IgD-negative memory B cell (primary cell): Measurements from ENCODE around the gene TPM4. TPM values are rescaled to one million over a fixed set of nuclear protein-coding genes. Genes with fewer than 3 reads are reported as not detected.

Experiments used
- H3K27ac Mint-ChIP-seq, 3 donors: one replicate each; pipeline ENCODE4 v1.8.0; 2020 to 2022; ENCODE audit warnings: mild to moderate bottlenecking in 3 of 3, mixed read lengths in 3 of 3, moderate library complexity in 1 of 3
- H3K27me3 Mint-ChIP-seq: one replicate; pipeline ENCODE4 v1.8.0; 2021; ENCODE audit warnings: mixed read lengths
- H3K36me3 Mint-ChIP-seq: one replicate; pipeline ENCODE4 v1.8.0; 2020; ENCODE audit warnings: mild to moderate bottlenecking, mixed read lengths
- H3K4me1 Mint-ChIP-seq, 3 donors: one replicate each; pipeline ENCODE4 v1.8.0; 2020 to 2022; ENCODE audit warnings: mixed read lengths in 3 of 3, mild to moderate bottlenecking in 1 of 3
- H3K4me3 Mint-ChIP-seq, 4 donors: one replicate each; pipeline ENCODE4 v1.8.0; 2020 to 2022; ENCODE audit warnings: mild to moderate bottlenecking in 4 of 4, mixed read lengths in 4 of 4, moderate library complexity in 3 of 4
- H3K9me3 Mint-ChIP-seq, 3 donors: one replicate each; pipeline ENCODE4 v1.8.0; 2020 to 2021; ENCODE audit warnings: mixed read lengths in 3 of 3, mild to moderate bottlenecking in 1 of 3
- polyA plus RNA-seq: library from polyadenylated mRNA; unstranded; fragments of 300-500 nt; fragmentation: Illumina TruSeq; gene quantifications from one replicate; pipeline ENCODE4 v1.2.3, GENCODE V29; 2021

Gene TPM4
- polyA plus RNA-seq, 1 donor from 2014 or later = 88.1 TPM

DNA sequence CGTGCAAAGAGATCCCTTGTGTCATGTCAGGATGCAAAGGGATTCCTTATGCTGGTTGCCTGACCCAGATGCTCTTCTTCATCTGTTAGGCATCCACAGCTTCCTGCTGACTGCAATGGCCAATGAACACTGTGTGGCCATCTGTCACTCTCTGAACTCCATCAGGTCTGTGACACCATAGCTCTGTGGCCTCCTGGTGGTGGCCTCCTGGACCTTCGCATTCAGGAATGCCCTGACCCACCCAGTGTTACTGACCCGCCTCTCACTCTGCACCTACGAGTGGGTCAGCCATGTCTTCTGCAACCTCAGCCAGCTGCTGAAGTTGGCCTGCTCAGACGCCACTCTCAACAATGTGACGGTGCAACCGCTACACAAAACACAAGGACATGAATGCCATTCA lies 23.9 kb upstream of the TPM4 start:
- peaks cover 0 to 2% (median 1%) of the 10 kb centered on the region in 3 donors for H3K4me1 Mint-ChIP-seq
- H3K27ac Mint-ChIP-seq = no peak overlapping the region
- no peak overlapping the region for H3K4me3 Mint-ChIP-seq
- no peaks in the 10 kb centered on the region for H3K36me3 Mint-ChIP-seq
- H3K9me3 Mint-ChIP-seq = peaks cover 4 to 8% (median 5%) of the 10 kb centered on the region in 3 donors
- H3K27me3 Mint-ChIP-seq = peaks cover 2% of the 10 kb centered on the region

DNA sequence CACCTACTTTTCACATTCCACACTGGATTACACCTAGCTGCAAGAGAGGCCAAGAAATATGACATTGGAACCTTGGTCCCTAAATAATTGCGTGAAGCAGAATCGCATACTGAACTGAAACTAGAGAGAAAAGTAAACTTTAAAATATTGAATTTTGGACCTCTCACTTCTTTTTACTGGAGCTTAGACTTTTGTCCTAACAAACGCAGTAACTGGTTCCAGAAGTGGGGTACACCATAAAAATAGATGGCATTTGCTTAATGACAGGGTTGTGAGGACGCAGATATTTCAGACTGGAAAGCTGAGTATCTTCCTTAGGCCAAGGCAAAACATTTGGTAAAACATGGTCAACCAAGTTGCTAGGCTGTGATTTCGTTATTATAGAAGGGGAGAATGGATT lies 19.2 kb upstream of the TPM4 start:
- H3K27me3 Mint-ChIP-seq = peaks cover 2% of the 10 kb centered on the region
- peaks cover 1% of the 10 kb centered on the region for H3K36me3 Mint-ChIP-seq
- peaks cover 0 to 2% (median 0%) of the 10 kb centered on the region in 3 donors for H3K4me1 Mint-ChIP-seq
- H3K9me3 Mint-ChIP-seq = peaks cover 4 to 8% (median 5%) of the 10 kb centered on the region in 3 donors
- no peak overlapping the region for H3K27ac Mint-ChIP-seq
- H3K4me3 Mint-ChIP-seq = no peak overlapping the region

- H3K27ac Mint-ChIP-seq = no peak overlapping the region
- peaks cover 4 to 7% (median 6%) of the 10 kb centered on the region in 3 donors for H3K4me1 Mint-ChIP-seq
- H3K4me3 Mint-ChIP-seq = no peak overlapping the region
- H3K27me3 Mint-ChIP-seq = peaks cover 2% of the 10 kb centered on the region
- H3K9me3 Mint-ChIP-seq = peaks cover 4 to 8% (median 5%) of the 10 kb centered on the region in 3 donors
- peaks cover 1% of the 10 kb centered on the region for H3K36me3 Mint-ChIP-seq
Observed at GRCh38 chr19:16060294-16060693, 16.0 kb upstream of the TPM4 start.

- peaks cover 7 to 12% (median 11%) of the 10 kb centered on the region in 3 donors for H3K4me1 Mint-ChIP-seq
- H3K27ac Mint-ChIP-seq = no peak overlapping the region
Observed at GRCh38 chr19:16061943-16062342, 14.4 kb upstream of the TPM4 start.

GRCh38 chr19:16062789-16063188 lies 13.5 kb upstream of the TPM4 start:
- peak overlapping the region in 2 of 3 donors; percentile 9 to 73 for H3K27ac Mint-ChIP-seq

More at GRCh38 chr19:16061943-16062342, 14.4 kb upstream of the TPM4 start:
- Mint-ChIP-seq H3K36me3 (peaks cover 1% of the 10 kb centered on the region), H3K4me3 (no peak overlapping the region), H3K9me3 (no peaks in the 10 kb centered on the region), H3K27me3 (no peaks in the 10 kb centered on the region)

GRCh38 chr19:16064209-16064889 lies 11.9 kb upstream of the TPM4 start:
- no peaks in the 10 kb centered on the region for H3K9me3 Mint-ChIP-seq
- H3K36me3 Mint-ChIP-seq = no peaks in the 10 kb centered on the region
- H3K4me1 Mint-ChIP-seq = peaks cover 7 to 12% (median 11%) of the 10 kb centered on the region in 3 donors
- no peaks in the 10 kb centered on the region for H3K27me3 Mint-ChIP-seq
- H3K27ac Mint-ChIP-seq = no peak overlapping the region
- no peak overlapping the region for H3K4me3 Mint-ChIP-seq

More at GRCh38 chr19:16062789-16063188, 13.5 kb upstream of the TPM4 start:
- Mint-ChIP-seq H3K36me3 (peaks cover 1% of the 10 kb centered on the region), H3K27me3 (no peaks in the 10 kb centered on the region), H3K4me3 (no peak overlapping the region), H3K9me3 (no peaks in the 10 kb centered on the region), H3K4me1 (peaks cover 7 to 12% (median 11%) of the 10 kb centered on the region in 3 donors)

- Mint-ChIP-seq H3K27me3 (no peaks in the 10 kb centered on the region), H3K27ac (peak overlapping the region in 2 of 3 donors; percentile 19 to 60), H3K4me1 (peaks cover 12 to 19% (median 17%) of the 10 kb centered on the region in 3 donors), H3K36me3 (no peaks in the 10 kb centered on the region), H3K9me3 (no peaks in the 10 kb centered on the region), H3K4me3 (peak overlapping the region in 1 of 4 donors; percentile 4)
Observed at GRCh38 chr19:16066611-16067104, 9.6 kb upstream of the TPM4 start.

- Mint-ChIP-seq H3K27me3 (no peaks in the 10 kb centered on the region), H3K9me3 (no peaks in the 10 kb centered on the region)
Observed at GRCh38 chr19:16067205-16067938, 8.9 kb upstream of the TPM4 start.

GRCh38 chr19:16068696-16069259 lies 7.5 kb upstream of the TPM4 start:
- no peak overlapping the region for H3K4me3 Mint-ChIP-seq
- no peaks in the 10 kb centered on the region for H3K9me3 Mint-ChIP-seq
- H3K27me3 Mint-ChIP-seq = no peaks in the 10 kb centered on the region
- H3K36me3 Mint-ChIP-seq = no peaks in the 10 kb centered on the region
- H3K4me1 Mint-ChIP-seq = peaks cover 8 to 14% (median 13%) of the 10 kb centered on the region in 3 donors
- no peak overlapping the region for H3K27ac Mint-ChIP-seq

More at GRCh38 chr19:16067205-16067938, 8.9 kb upstream of the TPM4 start:
- peaks cover 12 to 19% (median 18%) of the 10 kb centered on the region in 3 donors for H3K4me1 Mint-ChIP-seq
- H3K27ac Mint-ChIP-seq = no peak overlapping the region
- no peak overlapping the region for H3K4me3 Mint-ChIP-seq
- no peaks in the 10 kb centered on the region for H3K36me3 Mint-ChIP-seq

DNA sequence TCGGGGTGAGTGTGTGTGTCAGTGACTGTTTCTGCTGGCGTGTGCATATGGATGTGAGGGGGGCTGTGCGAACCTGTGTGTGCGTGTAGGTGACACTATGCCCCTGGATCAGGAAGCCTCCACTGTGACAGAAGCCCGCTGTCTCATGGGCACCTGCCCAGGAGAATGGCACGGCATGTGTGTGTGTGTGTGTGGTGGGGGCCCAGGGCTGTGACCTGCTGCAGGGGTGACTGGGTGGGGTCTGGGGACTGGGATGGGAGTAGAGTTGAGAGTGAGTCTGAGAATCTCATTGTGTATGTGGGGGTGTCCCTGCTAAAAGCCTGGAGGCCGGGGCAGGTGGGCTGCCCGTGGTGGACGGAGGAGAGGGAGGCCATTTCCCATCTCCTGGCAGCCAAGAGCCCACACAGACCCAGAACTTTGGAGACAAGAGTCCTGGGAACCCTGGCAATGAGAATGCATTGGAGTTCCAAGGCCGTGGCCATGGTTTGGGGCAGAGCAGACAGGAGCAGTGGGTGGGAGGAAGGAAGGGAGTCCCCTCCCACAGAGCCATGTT lies 6.4 kb upstream of the TPM4 start:
- Mint-ChIP-seq H3K4me3 (peak overlapping the region in 3 of 4 donors; percentile 59 to 88 (median 75)), H3K27ac (no peak overlapping the region), H3K36me3 (no peaks in the 10 kb centered on the region), H3K27me3 (no peaks in the 10 kb centered on the region), H3K4me1 (peaks cover 9 to 21% (median 20%) of the 10 kb centered on the region in 3 donors), H3K9me3 (no peaks in the 10 kb centered on the region)

- peak overlapping the region in 3 of 4 donors; percentile 59 to 88 (median 75) for H3K4me3 Mint-ChIP-seq
- H3K4me1 Mint-ChIP-seq = peaks cover 11 to 22% (median 22%) of the 10 kb centered on the region in 3 donors
Observed at GRCh38 chr19:16070366-16070990, 5.8 kb upstream of the TPM4 start.

GRCh38 chr19:16071072-16071691 lies 5.1 kb upstream of the TPM4 start:
- Mint-ChIP-seq H3K9me3 (no peaks in the 10 kb centered on the region), H3K4me1 (peaks cover 11 to 25% (median 25%) of the 10 kb centered on the region in 3 donors), H3K4me3 (peak overlapping the region in 2 of 4 donors; percentile 75 to 88), H3K36me3 (no peaks in the 10 kb centered on the region), H3K27me3 (no peaks in the 10 kb centered on the region), H3K27ac (peak overlapping the region in 2 of 3 donors; percentile 75 to 84)

More at GRCh38 chr19:16070366-16070990, 5.8 kb upstream of the TPM4 start:
- Mint-ChIP-seq H3K36me3 (no peaks in the 10 kb centered on the region), H3K9me3 (no peaks in the 10 kb centered on the region), H3K27ac (no peak overlapping the region), H3K27me3 (no peaks in the 10 kb centered on the region)

DNA sequence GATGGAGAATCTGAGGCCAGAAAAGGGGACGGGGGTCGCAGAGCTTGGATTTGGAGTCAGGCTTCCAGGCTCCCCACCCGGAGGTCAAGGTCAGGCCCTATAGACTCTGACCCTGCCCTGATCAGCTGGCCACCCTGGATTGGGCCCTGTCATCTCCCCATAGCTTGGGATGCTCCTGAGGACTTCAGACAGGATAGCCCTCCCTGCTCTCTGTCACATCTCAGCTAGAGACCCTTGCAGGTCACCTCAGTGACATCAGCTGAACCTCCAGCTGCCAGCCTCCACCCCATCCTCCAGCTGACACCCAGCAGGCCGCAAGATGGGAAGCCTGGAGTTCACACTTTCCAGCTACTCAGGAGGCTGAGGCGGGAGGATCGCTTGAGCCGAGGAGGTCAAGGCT lies 2.8 kb upstream of the TPM4 start:
- Mint-ChIP-seq H3K36me3 (no peaks in the 10 kb centered on the region), H3K4me1 (peaks cover 11 to 29% (median 28%) of the 10 kb centered on the region in 3 donors), H3K9me3 (no peaks in the 10 kb centered on the region), H3K27me3 (no peaks in the 10 kb centered on the region), H3K27ac (peak overlapping the region; percentile 75 to 93 (median 89)), H3K4me3 (peak overlapping the region in 1 of 4 donors; percentile 80)

GRCh38 chr19:16073988-16074387 lies 2.3 kb upstream of the TPM4 start:
- peak overlapping the region; percentile 31 to 80 (median 65) for H3K4me3 Mint-ChIP-seq
- no peaks in the 10 kb centered on the region for H3K36me3 Mint-ChIP-seq
- no peaks in the 10 kb centered on the region for H3K9me3 Mint-ChIP-seq
- no peaks in the 10 kb centered on the region for H3K27me3 Mint-ChIP-seq
- H3K27ac Mint-ChIP-seq = peak overlapping the region; percentile 68 to 93 (median 89)
- H3K4me1 Mint-ChIP-seq = peaks cover 16 to 34% (median 33%) of the 10 kb centered on the region in 3 donors
